GM12878 (cell line): ENCODE data around the gene NOS1AP. TPM values are rescaled to one million over a fixed set of nuclear protein-coding genes. Genes with fewer than 3 reads are reported as not detected.

Experiments used
- ATAC-seq: fragments of 200-7000 bp; cut with Tn5 transposase; 3 replicates; pipeline ENCODE4 v1.9.1; 2020; ENCODE audit warnings: mild to moderate bottlenecking, moderate library complexity
- BruUV-seq: library from RNA; stranded (reverse); fragments of 400-500 nt; replicated peaks from 2 replicates; lab custom pipeline; 2021; lab: Mats Ljungman, UMichigan
- CTCF ChIA-PET: fragments of 300-600 bp; sonication (Branson Sonifier 250); formaldehyde crosslinking; extraction: SDS; loops from one replicate; lab custom pipeline; 2021; ENCODE audit warnings: inconsistent platforms; lab: Yijun Ruan, JAX
- POLR2A ChIA-PET: fragments of 350-600 bp; formaldehyde crosslinking; extraction: SDS; loops from one replicate; lab custom pipeline; 2021; ENCODE audit warnings: inconsistent platforms; lab: Charles Lee
- RAD21 ChIA-PET: fragments of 300-600 bp; sonication (Branson Sonifier 250); formaldehyde crosslinking; loops from one replicate; lab custom pipeline; 2023; ENCODE audit warnings: antibody characterized with exemption; ENCODE audit not compliant: unreplicated experiment; lab: Charles Lee
- SMC1A ChIA-PET: fragments of 300-600 bp; sonication (Branson Sonifier 250); formaldehyde crosslinking; loops from one replicate; lab custom pipeline; 2023; ENCODE audit not compliant: unreplicated experiment, uncharacterized antibody; lab: Charles Lee
- DNase-seq: peaks from one replicate; pipeline ENCODE4 v3.0.0-alpha.2; 2011; ENCODE audit warnings: low read depth, low spot score
- FAIRE-seq: peaks from 3 replicates; lab custom pipeline; 2011; peaks lifted over from hg19 to GRCh38; lab: Jason Lieb, UNC
- H2AFZ ChIP-seq: 2 replicates; pipeline ENCODE4 v1.6.0; 2011; ENCODE audit warnings: low read depth, low read length, control low read depth; ENCODE audit not compliant: control insufficient read depth
- H3K27ac ChIP-seq: 2 replicates; pipeline ENCODE4 v1.5.1; 2011; ENCODE audit warnings: control low read depth; ENCODE audit not compliant: control insufficient read depth, insufficient read depth
- H3K27me3 ChIP-seq, 2 experiments: replicated peaks in 1 of 2; 2 replicates each; pipeline versions ENCODE4 v1.6.0 to v1.6.1; 2011; ENCODE audit warnings: low read length in 1 of 2; ENCODE audit not compliant: control insufficient read depth in 2 of 2, insufficient read depth in 2 of 2
- H3K36me3 ChIP-seq, 2 experiments: 2 replicates each; pipeline ENCODE4 v1.5.1; 2011; ENCODE audit warnings: low read length in 1 of 2; ENCODE audit not compliant: control insufficient read depth in 2 of 2, insufficient read depth in 2 of 2
- H3K4me1 ChIP-seq: 2 replicates; pipeline ENCODE4 v1.6.1; 2011; ENCODE audit warnings: mild to moderate bottlenecking, low read length, moderate library complexity, mixed read lengths; ENCODE audit not compliant: control insufficient read depth, insufficient read depth
- H3K4me2 ChIP-seq: 2 replicates; pipeline ENCODE4 v1.6.0; 2011; ENCODE audit warnings: control low read depth; ENCODE audit not compliant: control insufficient read depth, insufficient read depth
- H3K4me3 ChIP-seq: fragments of 200-600 bp; sonication (generic); 2 replicates; pipeline ENCODE4 v1.5.1; 2016
- H3K79me2 ChIP-seq: 2 replicates; pipeline ENCODE4 v1.6.0; 2011; ENCODE audit warnings: low read length; ENCODE audit not compliant: control insufficient read depth, insufficient read depth
- H3K9ac ChIP-seq: 2 replicates; pipeline ENCODE4 v1.8.0; 2011; ENCODE audit warnings: low read length, control low read depth, mixed read lengths; ENCODE audit not compliant: control insufficient read depth, insufficient read depth
- H3K9me3 ChIP-seq: replicated peaks from 3 replicates; pipeline ENCODE4 v1.5.1; 2011; ENCODE audit warnings: mild to moderate bottlenecking, low read length; ENCODE audit not compliant: control insufficient read depth, insufficient read depth
- H4K20me1 ChIP-seq: 2 replicates; pipeline ENCODE4 v1.6.0; 2011; ENCODE audit not compliant: control insufficient read depth, insufficient read depth
- BCL3 ChIP-seq: IDR thresholded peaks from 2 replicates; pipeline ENCODE4 v1.6.1; 2011; ENCODE audit warnings: borderline replicate concordance, low read depth, mild to moderate bottlenecking, moderate library complexity, low read length; ENCODE audit not compliant: insufficient read depth, poor library complexity, severe bottlenecking
- DPF2 ChIP-seq: fragments of 450-650 bp; IDR thresholded peaks from 2 replicates; pipeline ENCODE4 v1.6.1; 2017; ENCODE audit warnings: mild to moderate bottlenecking
- KAT2A ChIP-seq: conservative IDR thresholded peaks from 2 replicates; pipeline ENCODE4 v1.6.1; 2011; ENCODE audit warnings: low read depth, low read length; ENCODE audit not compliant: control insufficient read depth
- NR2C2 ChIP-seq: IDR thresholded peaks from 2 replicates; pipeline ENCODE4 v1.6.1; 2011; ENCODE audit warnings: borderline replicate concordance, low read depth; ENCODE audit not compliant: control insufficient read depth, insufficient read length
- PAX5 ChIP-seq: IDR thresholded peaks from 2 replicates; pipeline ENCODE4 v1.6.1; 2011; ENCODE audit warnings: low read depth, low read length, borderline replicate concordance
- PAX8 ChIP-seq: fragments of 450-650 bp; IDR thresholded peaks from 2 replicates; pipeline ENCODE4 v1.6.1; 2017; ENCODE audit warnings: mild to moderate bottlenecking, moderate library complexity
- POLR2A ChIP-seq: IDR thresholded peaks from 2 replicates; pipeline ENCODE4 v1.6.1; 2011; ENCODE audit warnings: low read depth, mild to moderate bottlenecking, low read length
- RELA ChIP-seq: fragments of 450-650 bp; IDR thresholded peaks from 2 replicates; pipeline ENCODE4 v1.8.0; 2014; ENCODE audit warnings: borderline replicate concordance; ENCODE audit not compliant: partially characterized antibody
- SMAD5 ChIP-seq: IDR thresholded peaks from 2 replicates; pipeline ENCODE4 v1.6.1; 2016; ENCODE audit warnings: antibody characterized with exemption, low read depth
- TCF3 ChIP-seq: IDR thresholded peaks from 2 replicates; pipeline ENCODE4 v1.6.1; 2012; ENCODE audit warnings: low read depth, mild to moderate bottlenecking, low read length, borderline replicate concordance; ENCODE audit not compliant: insufficient read depth
- WGBS: methylation state at CpG from one replicate; pipeline ENCODE4 v1.1.6; 2016; ENCODE audit warnings: low lambda C conversion rate; ENCODE audit not compliant: insufficient replicate concordance, insufficient coverage; ENCODE audit errors: missing lambda C conversion rate; 5-methylcytosine and 5-hydroxymethylcytosine counted together
- in situ Hi-C: fragments of 300-500 bp; cut with MboI; formaldehyde crosslinking; loops from 9 replicates; pipeline ENCODE4 v1.14.3; 2018; ENCODE audit warnings: mixed read lengths
- intact Hi-C: fragments of 100-400 bp; cut with micrococcal nuclease; formaldehyde crosslinking; loops from one replicate; pipeline ENCODE4 v1.14.2; 2022; ENCODE audit not compliant: unreplicated experiment
- polyA plus RNA-seq, 11 experiments: library from polyadenylated mRNA; depleted of rRNA in 4 of 11; unstranded in 6 of 11; stranded (reverse) in 5 of 11; fragments of >200 nt; fragmentation: Nextera tagmentation in 4 of 11; fragmentation: Illumina TruSeq in 1 of 11; extraction: Ambion mirVana in 4 of 11; extraction: Trizol in 1 of 11; gene quantifications; 1 replicate in 1 of 11; 2 replicates in 10 of 11; pipeline versions ENCODE4 v1.2.1 to v1.2.3, GENCODE V29; 2011 to 2016; ENCODE audit warnings: inconsistent platforms in 2 of 11, missing spikeins in 2 of 11, low read depth in 1 of 11
- total RNA-seq, 4 experiments: library from RNA; depleted of rRNA in 3 of 4; stranded (reverse); fragments of >200 nt in 3 of 4; fragmentation: Illumina TruSeq in 1 of 4; extraction: Trizol in 1 of 4; gene quantifications; 2 replicates each; pipeline versions ENCODE4 v1.2.1 to v1.2.3, GENCODE V29; 2013 to 2021

The NOS1AP gene
- total and polyA plus RNA-seq, 10 of the 15 experiments (the other 5 are each of a cell fraction or from before 2014, with no cell fraction given): 0.03 to 0.15 TPM; not detected in 8

GRCh38 chr1:162080472-162081015 is 11.1 kb downstream of the NOS1AP start:
- Histone ChIP-seq H3K27me3 (peaks cover 0 to 2% of the 10 kb centered on the region in 2 experiments; a peak in 2 of 4 replicates), H2AFZ (no peak overlapping the region), H3K79me2 (no peaks in the 10 kb centered on the region), H3K4me2 (no peak overlapping the region), H3K9me3 (no peaks in the 10 kb centered on the region), H3K9ac (no peak overlapping the region), H3K36me3 (no peaks in the 10 kb centered on the region), H4K20me1 (no peaks in the 10 kb centered on the region), H3K27ac (no peak overlapping the region), H3K4me1 (no peaks in the 10 kb centered on the region), H3K4me3 (no peak overlapping the region)
- POLR2A ChIA-PET: no interaction called here
- FAIRE-seq (no peak), ATAC-seq (no peak), DNase-seq (no peak)
- RAD21 ChIA-PET: no interaction called here
- CTCF ChIA-PET: no interaction called here
- BruUV-seq: no TSS peak
- in situ Hi-C loops (no loop called here), intact Hi-C loops (no loop called here)
- 40% methylated on average over 2 of the region's 2 CpGs for WGBS
- SMC1A ChIA-PET: no interaction called here
- TF ChIP-seq POLR2A (no peak), PAX8 (no peak), DPF2 (no peak), KAT2A (no peak), BCL3 (no peak), RELA (no peak), TCF3 (no peak), NR2C2 (no peak), PAX5 (no peak), SMAD5 (no peak)
